ENCODE data around the gene PCDHB13.

PCDHB13 gene

GRCh38 chr5:141199359-141200235, 14.1 kb upstream of the PCDHB13 start, which contains the start of gene PCDHB11:
Gene PCDHB11, plus strand, starts transcription at chr5:141199627. Its CDS starts 148 bp downstream, at chr5:141199775.
- TF ChIP-seq TAF1 (IDR thresholded peaks at IDR 0.05; ENCODE audit: borderline replicate concordance, insufficient read depth, low read length) (no peak), SIN3A (IDR thresholded peaks at IDR 0.05; ENCODE audit: borderline replicate concordance, insufficient read depth, low read length) (no peak), POLR2AphosphoS5 (IDR thresholded peaks at IDR 0.05; ENCODE audit: low read depth, low read length) (no peak), FOXP2 (optimal IDR thresholded peaks at IDR 0.05; ENCODE audit: borderline replicate concordance, extremely low read depth, extremely low read length, insufficient read depth) (no peak), REST (IDR thresholded peaks at IDR 0.05; ENCODE audit: insufficient read depth in 1 of 2, low read depth in 2 of 2, low read length in 2 of 2) (no peak)

GRCh38 chr5:141208478-141208877, 5.2 kb upstream of the PCDHB13 start, which contains the start of gene PCDHB12:
Gene PCDHB12, plus strand, starts transcription at chr5:141208719. Its CDS starts 189 bp downstream, at chr5:141208908.
- TF ChIP-seq POLR2AphosphoS5 (IDR thresholded peaks at IDR 0.05; ENCODE audit: low read depth, low read length), result no peak
- no peak for TF ChIP-seq FOXP2 (optimal IDR thresholded peaks at IDR 0.05; ENCODE audit: borderline replicate concordance, extremely low read depth, extremely low read length, insufficient read depth)
- TF ChIP-seq TAF1 (IDR thresholded peaks at IDR 0.05; ENCODE audit: borderline replicate concordance, insufficient read depth, low read length), result no peak
- no peak for TF ChIP-seq REST (IDR thresholded peaks at IDR 0.05; ENCODE audit: insufficient read depth in 1 of 2, low read depth in 2 of 2, low read length in 2 of 2)
- TF ChIP-seq SIN3A (IDR thresholded peaks at IDR 0.05; ENCODE audit: borderline replicate concordance, insufficient read depth, low read length), result no peak

DNA sequence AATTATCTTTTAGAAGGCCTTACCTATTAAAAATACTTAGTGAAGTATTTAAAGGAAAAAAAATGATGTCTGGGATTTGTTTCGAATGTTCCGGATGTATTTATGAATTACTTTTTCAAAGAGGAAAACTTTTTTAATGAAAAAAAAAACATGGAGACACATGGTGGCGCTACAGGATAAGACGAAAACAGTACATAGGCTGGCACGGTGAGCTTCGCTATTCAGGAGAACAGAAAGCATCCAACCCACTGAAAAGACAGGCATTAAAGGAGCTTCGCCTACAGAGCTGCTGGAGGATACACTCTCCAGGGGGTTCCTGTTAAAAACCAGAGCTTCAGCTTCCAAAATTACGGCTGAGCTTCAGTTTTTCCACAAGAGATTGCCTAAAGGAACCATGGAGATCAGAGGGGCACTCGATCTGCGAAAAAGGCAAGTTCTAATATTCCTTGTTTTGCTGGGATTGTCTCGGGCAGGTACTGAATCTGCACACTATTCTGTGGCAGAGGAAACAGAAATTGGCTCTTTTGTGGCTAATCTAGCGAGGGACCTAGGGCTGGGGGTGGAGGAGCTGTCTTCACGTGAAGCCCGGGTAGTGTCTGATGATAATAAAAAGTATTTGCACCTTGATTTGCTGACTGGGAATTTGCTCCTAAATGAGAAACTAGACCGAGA, 9.5 kb downstream of the PCDHB13 start, which contains the start of gene PCDHB14:
Gene PCDHB14, plus strand, starts transcription at position 232 of the 672 bp plus-strand sequence. Its CDS starts 163 bp downstream, at position 395.
- no peak for TF ChIP-seq FOXP2 (optimal IDR thresholded peaks at IDR 0.05; ENCODE audit: borderline replicate concordance, extremely low read depth, extremely low read length, insufficient read depth)
- no peak for TF ChIP-seq REST (IDR thresholded peaks at IDR 0.05; ENCODE audit: insufficient read depth in 1 of 2, low read depth in 2 of 2, low read length in 2 of 2)
- TF ChIP-seq SIN3A (IDR thresholded peaks at IDR 0.05; ENCODE audit: borderline replicate concordance, insufficient read depth, low read length), result no peak
- no peak for TF ChIP-seq TAF1 (IDR thresholded peaks at IDR 0.05; ENCODE audit: borderline replicate concordance, insufficient read depth, low read length)
- no peak for TF ChIP-seq POLR2AphosphoS5 (IDR thresholded peaks at IDR 0.05; ENCODE audit: low read depth, low read length)

DNA sequence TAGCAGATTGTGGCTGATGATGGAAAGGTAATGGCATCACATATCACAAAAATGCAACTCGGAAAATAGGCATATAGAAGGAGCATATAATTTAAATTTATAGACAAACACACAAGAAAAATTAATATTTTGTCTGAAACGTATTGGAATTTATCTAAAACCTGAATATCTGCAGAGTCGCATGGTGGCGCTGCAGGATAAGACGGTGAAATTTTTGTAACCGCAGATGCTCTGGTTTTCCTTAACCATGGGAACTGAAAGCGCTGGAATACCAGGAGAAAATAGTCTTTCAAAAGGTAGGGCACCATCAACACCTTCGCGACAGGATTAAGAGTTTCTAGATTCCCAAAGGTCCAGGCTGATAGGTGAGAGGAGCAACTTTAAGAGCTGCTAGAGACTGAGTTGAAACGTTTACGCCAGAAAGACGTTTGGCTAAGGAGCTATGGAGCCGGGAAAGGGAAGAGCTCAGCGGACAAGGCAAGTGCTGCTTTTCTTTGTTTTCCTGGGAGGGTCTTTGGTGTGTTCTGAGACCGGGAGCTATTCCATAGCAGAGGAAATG, 20.5 kb downstream of the PCDHB13 start:
- no peak for TF ChIP-seq TAF1 (IDR thresholded peaks at IDR 0.05; ENCODE audit: borderline replicate concordance, insufficient read depth, low read length)
- no peak for TF ChIP-seq REST (IDR thresholded peaks at IDR 0.05; ENCODE audit: insufficient read depth in 1 of 2, low read depth in 2 of 2, low read length in 2 of 2)
- no peak for TF ChIP-seq POLR2AphosphoS5 (IDR thresholded peaks at IDR 0.05; ENCODE audit: low read depth, low read length)
- no peak for TF ChIP-seq FOXP2 (optimal IDR thresholded peaks at IDR 0.05; ENCODE audit: borderline replicate concordance, extremely low read depth, extremely low read length, insufficient read depth)
- TF ChIP-seq SIN3A (IDR thresholded peaks at IDR 0.05; ENCODE audit: borderline replicate concordance, insufficient read depth, low read length), result no peak
